Astrocyte of the spinal cord (primary cell): ENCODE results near the gene BDKRB1.

Experiments
- DNase-seq: peaks from one replicate; pipeline ENCODE4 v3.0.0; 2011; ENCODE audit warnings: low read depth, low spot score
- H3K4me3 ChIP-seq: 2 replicates; pipeline ENCODE4 v1.5.1; 2011; ENCODE audit warnings: low read depth, mild to moderate bottlenecking, low read length, moderate library complexity
- in situ Hi-C: cut with HindIII; loops from 2 replicates; pipeline ENCODE4 v1.10.0; 2017; ENCODE audit warnings: low sequenced_read_pairs
- TF ChIP-seq, protein P1 (sequence below): IDR thresholded peaks from 2 replicates; pipeline ENCODE4 v1.5.1; 2012; ENCODE audit warnings: low read depth, mild to moderate bottlenecking, low read length, inconsistent platforms

The BDKRB1 gene

DNA sequence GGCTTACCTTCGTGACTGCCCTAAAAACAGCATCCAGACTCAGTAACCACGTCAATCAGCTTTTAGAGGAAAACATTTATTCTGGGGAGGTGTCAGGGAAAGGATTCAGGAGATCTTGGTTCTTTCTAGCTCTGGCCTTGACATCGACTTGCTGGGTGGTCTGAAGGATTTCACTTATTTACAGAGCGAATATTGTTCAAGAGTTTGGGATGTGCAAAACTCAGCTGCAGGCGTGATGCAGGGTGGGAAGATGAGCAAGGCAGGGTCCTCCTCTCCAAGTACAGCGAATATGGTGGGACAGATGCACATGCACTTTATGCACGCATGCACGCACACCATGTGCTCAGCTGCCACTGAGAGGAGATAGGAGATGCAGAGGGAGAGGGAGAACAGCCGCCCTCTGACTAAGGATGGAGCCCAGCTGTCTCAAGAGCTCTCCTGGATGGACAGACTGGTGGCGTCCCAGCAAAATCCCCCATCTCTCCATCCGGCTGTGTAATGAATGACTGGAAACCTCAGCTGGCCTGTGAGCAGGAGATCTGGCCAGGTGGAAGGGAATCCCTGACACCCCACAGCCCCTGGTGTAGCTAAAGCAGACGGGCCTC, 24.4 kb upstream of the BDKRB1 start:
- no peak for DNase-seq
- H3K4me3 ChIP-seq, result no peak overlapping the region
- TF ChIP-seq, protein P1, sequence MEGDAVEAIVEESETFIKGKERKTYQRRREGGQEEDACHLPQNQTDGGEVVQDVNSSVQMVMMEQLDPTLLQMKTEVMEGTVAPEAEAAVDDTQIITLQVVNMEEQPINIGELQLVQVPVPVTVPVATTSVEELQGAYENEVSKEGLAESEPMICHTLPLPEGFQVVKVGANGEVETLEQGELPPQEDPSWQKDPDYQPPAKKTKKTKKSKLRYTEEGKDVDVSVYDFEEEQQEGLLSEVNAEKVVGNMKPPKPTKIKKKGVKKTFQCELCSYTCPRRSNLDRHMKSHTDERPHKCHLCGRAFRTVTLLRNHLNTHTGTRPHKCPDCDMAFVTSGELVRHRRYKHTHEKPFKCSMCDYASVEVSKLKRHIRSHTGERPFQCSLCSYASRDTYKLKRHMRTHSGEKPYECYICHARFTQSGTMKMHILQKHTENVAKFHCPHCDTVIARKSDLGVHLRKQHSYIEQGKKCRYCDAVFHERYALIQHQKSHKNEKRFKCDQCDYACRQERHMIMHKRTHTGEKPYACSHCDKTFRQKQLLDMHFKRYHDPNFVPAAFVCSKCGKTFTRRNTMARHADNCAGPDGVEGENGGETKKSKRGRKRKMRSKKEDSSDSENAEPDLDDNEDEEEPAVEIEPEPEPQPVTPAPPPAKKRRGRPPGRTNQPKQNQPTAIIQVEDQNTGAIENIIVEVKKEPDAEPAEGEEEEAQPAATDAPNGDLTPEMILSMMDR, result no peak
- in situ Hi-C loops, result no loop called here

DNA sequence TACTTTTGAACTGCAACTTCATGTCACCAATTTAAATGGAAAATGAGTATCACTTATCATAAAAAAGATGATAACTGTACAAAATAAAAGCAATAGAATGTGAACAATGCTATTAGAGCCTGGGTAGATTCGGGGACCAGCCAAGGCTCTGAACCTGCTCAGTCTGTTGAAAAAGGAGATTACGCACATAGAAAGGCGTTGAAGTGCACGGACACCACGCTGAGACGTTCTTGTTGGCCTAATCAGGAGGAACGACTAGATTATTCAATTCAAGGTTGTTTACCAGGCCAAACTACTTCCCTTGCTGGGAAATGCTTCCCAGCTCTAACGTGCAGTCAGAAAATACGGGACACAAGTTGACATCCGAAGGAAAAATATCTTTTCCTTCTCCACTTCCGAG, 23.5 kb upstream of the BDKRB1 start:
- no peak for DNase-seq
- TF ChIP-seq, protein P1, result no peak
- in situ Hi-C loops, result no loop called here
- no peak overlapping the region for H3K4me3 ChIP-seq

DNA sequence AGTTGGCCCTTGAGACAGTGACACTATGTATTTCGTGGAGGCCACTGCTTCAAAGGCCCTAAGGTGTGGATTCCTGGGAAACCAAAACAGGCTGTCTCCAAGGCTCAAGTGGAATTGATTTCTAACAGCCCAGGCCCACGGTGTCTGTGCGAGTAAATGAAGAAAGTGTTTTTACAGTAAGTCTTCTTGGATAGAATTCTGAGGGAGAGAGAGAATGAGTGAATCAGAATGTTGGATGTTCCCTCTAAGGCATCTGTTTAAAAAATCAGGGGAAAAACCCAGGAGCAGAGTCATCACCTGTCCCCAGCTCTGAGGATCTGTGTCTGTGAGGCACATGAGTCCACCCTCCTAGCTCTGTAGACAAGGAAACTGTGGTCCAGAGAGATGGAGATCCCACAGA, 22.3 kb upstream of the BDKRB1 start:
- in situ Hi-C loops, result no loop called here
- DNase-seq, result no peak
- TF ChIP-seq, protein P1, result no peak
- H3K4me3 ChIP-seq, result no peak overlapping the region

DNA sequence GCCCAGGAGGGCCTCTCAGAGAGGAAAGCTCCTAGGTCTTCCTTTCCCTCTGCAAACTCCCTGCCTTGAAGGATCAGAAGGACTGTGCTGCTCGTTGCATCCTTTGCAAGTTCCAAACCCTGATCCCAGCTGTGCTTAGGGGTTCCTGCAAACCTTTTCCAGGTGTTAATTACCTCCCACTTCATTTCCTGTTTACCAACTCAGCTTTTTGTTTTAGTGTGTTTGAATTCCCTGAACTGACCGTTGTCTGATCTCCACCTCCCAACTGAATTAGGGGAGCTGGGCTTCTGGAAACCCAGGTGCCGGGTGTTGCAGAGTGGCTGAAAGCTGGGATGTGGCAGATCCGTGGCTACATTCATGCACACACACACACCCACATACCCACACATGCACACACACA, 20.6 kb upstream of the BDKRB1 start:
- no peak for DNase-seq
- no peak overlapping the region for H3K4me3 ChIP-seq
- TF ChIP-seq, protein P1, result no peak
- in situ Hi-C loops, result no loop called here

DNA sequence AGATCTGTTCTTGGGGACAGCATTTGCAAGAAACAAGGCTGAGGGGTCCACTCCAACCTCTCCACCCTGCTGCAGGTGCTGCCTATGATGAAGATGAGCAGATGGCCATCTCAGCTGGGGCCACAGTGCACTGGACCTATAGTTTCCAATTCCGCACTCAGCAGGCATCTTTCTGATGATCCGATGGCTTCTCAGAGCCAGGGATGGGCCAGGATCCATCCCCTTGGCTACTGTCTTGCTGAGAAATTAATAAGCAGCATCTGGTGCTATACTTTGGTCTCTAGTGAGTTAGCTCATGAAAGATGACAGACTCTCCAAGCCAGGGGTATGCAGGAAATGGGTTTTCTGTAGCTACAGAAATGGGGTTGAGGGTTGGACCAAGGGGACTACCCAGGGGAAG, 18.4 kb upstream of the BDKRB1 start:
- TF ChIP-seq, protein P1, result no peak
- DNase-seq, result no peak
- no peak overlapping the region for H3K4me3 ChIP-seq
- in situ Hi-C loops, result no loop called here

DNA sequence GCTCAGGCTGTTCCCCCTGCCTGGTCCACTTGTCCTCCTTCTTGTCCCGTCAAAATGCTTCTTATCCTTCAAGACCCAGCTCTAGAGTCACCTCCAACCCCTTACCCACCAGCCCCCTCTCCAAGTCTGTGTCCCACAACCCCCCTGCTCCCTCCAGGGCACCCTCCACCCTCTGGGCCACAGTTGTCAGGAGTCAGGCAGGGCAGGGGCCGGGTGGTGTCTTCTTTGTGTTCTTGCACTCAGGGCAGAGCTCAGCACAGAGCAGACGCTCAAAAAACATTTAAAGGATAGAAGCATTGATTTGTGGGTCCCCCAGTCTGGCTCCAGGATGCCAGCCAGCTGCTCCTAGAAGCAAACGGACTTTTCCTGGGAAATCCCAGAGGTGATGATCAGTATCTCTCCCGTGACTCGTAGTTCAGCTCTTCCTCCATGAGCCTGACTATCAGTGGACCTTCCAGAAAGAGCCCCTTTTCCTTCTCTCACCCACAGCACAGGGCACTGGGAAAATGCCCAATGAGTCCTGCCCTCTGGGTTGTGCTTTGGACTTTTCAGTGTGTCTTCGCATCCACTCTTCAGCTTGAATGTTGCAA, 17.2 kb upstream of the BDKRB1 start:
- in situ Hi-C loops, result no loop called here

More for the DNA sequence above, 17.2 kb upstream of the BDKRB1 start:
- TF ChIP-seq, protein P1, result no peak
- H3K4me3 ChIP-seq, result no peak overlapping the region
- no peak for DNase-seq
